ENCODE results near the gene SAP30BP.
A peak's percentile ranks its signal among the peaks of the same experiment; 100 is the strongest.
"Not testable (repeated sequence)": the region's sequence is repeated elsewhere in the genome, so short reads cannot be mapped to it uniquely, and the experiment has no call there.

The SAP30BP gene

GRCh38 chr17:75634754-75635609 lies 32.2 kb upstream of the SAP30BP start:
- no peak for DNase-seq

GRCh38 chr17:75635610-75636202 lies 31.4 kb upstream of the SAP30BP start:
- DNase-seq, result no peak

GRCh38 chr17:75636381-75637142 lies 30.6 kb upstream of the SAP30BP start:
- no peak for DNase-seq

- no peak for DNase-seq
Observed at GRCh38 chr17:75637143-75637538, 30.0 kb upstream of the SAP30BP start.

GRCh38 chr17:75637551-75637950 lies 29.6 kb upstream of the SAP30BP start:
- DNase-seq, result no peak

- not testable (repeated sequence) for DNase-seq
Observed at GRCh38 chr17:75638039-75638438, 29.1 kb upstream of the SAP30BP start.

GRCh38 chr17:75638893-75639292 lies 28.2 kb upstream of the SAP30BP start:
- no peak for DNase-seq

- no peak for DNase-seq
Observed at GRCh38 chr17:75639327-75639726, 27.8 kb upstream of the SAP30BP start.

- no peak for DNase-seq
Observed at GRCh38 chr17:75639771-75640555, 27.2 kb upstream of the SAP30BP start.

- DNase-seq, result no peak
Observed at GRCh38 chr17:75640556-75641119, 26.5 kb upstream of the SAP30BP start.

GRCh38 chr17:75641343-75641742 lies 25.8 kb upstream of the SAP30BP start:
- no peak for DNase-seq

- no peak for DNase-seq
Observed at GRCh38 chr17:75642182-75642783, 24.9 kb upstream of the SAP30BP start.

- no peak for DNase-seq
Observed at GRCh38 chr17:75642784-75643642, 24.1 kb upstream of the SAP30BP start.

- no peak for DNase-seq
Observed at GRCh38 chr17:75643643-75644017, 23.5 kb upstream of the SAP30BP start.

- DNase-seq, result no peak
Observed at GRCh38 chr17:75645501-75645888, 21.6 kb upstream of the SAP30BP start.

- peak; percentile 23 for DNase-seq
Observed at GRCh38 chr17:75645889-75646637, 21.1 kb upstream of the SAP30BP start.

GRCh38 chr17:75646638-75646992 lies 20.5 kb upstream of the SAP30BP start:
- DNase-seq, result no peak

- DNase-seq, result no peak
Observed at GRCh38 chr17:75647061-75647460, 20.1 kb upstream of the SAP30BP start.

GRCh38 chr17:75647921-75648320 lies 19.2 kb upstream of the SAP30BP start:
- no peak for DNase-seq

- no peak for DNase-seq
Observed at GRCh38 chr17:75649687-75650086, 17.5 kb upstream of the SAP30BP start.

GRCh38 chr17:75650874-75651273 lies 16.3 kb upstream of the SAP30BP start:
- no peak for DNase-seq
